Kidney (tissue), 14 donors: Measurements from ENCODE around the gene PDGFRB. TPM values are rescaled to one million over a fixed set of nuclear protein-coding genes. Genes with fewer than 3 reads are reported as not detected.

Experiments used
- DNase-seq, 5 donors: peaks; one replicate each; pipeline ENCODE4 v3.0.0-alpha.2; 2013 to 2020
- FAIRE-seq: peaks from 2 replicates; lab custom pipeline; 2012; peaks lifted over from hg19 to GRCh38; lab: Jason Lieb, UNC
- H3K27ac ChIP-seq, 2 donors: one replicate each; pipeline ENCODE4 v1.7.0; 2013; ENCODE audit warnings: low read depth in 2 of 2, low read length in 2 of 2, inconsistent platforms in 1 of 2
- H3K27me3 ChIP-seq: one replicate; pipeline ENCODE4 v1.7.1; 2013; ENCODE audit warnings: low read length, inconsistent platforms; ENCODE audit not compliant: control insufficient read depth, insufficient read depth
- H3K36me3 ChIP-seq, 3 donors: one replicate each; pipeline versions ENCODE4 v1.7.0 to v1.7.1; 2013; ENCODE audit warnings: low read length in 3 of 3, control low read depth in 1 of 3, inconsistent platforms in 1 of 3; ENCODE audit not compliant: insufficient read depth in 3 of 3, control insufficient read depth in 2 of 3
- H3K4me1 ChIP-seq, 3 donors: one replicate each; pipeline versions ENCODE4 v1.7.0 to v1.7.1; 2013; ENCODE audit warnings: low read length in 3 of 3, inconsistent platforms in 1 of 3, low read depth in 1 of 3; ENCODE audit not compliant: control insufficient read depth in 2 of 3, insufficient read depth in 2 of 3
- H3K4me3 ChIP-seq, 3 donors: one replicate each; pipeline versions ENCODE4 v1.7.0 to v1.8.1; 2013; ENCODE audit warnings: low read length in 3 of 3, control low read depth in 1 of 3, inconsistent platforms in 1 of 3
- H3K9ac ChIP-seq, 3 donors: one replicate each; pipeline versions ENCODE4 v1.7.0 to v1.7.1; 2013; ENCODE audit warnings: low read length in 3 of 3, control low read depth in 1 of 3, inconsistent platforms in 1 of 3
- H3K9me3 ChIP-seq, 3 donors: one replicate each; pipeline versions ENCODE4 v1.7.0 to v1.7.1; 2013; ENCODE audit warnings: low read length in 3 of 3, control low read depth in 1 of 3, inconsistent platforms in 1 of 3; ENCODE audit not compliant: control insufficient read depth in 2 of 3, insufficient read depth in 1 of 3
- intact Hi-C: fragments of 100-400 bp; cut with DNase I; formaldehyde crosslinking; loops from one replicate; pipeline ENCODE4 v1.11.1; 2022
- polyA plus RNA-seq: library from polyadenylated mRNA; stranded (reverse); fragments of 350-450 nt; fragmentation: Illumina TruSeq; extraction: RNeasy Lipid Tissue Mini Kit (QIAGEN cat#74804); gene quantifications from one replicate; pipeline ENCODE4 v1.2.3, GENCODE V29; 2014; ENCODE audit warnings: low read depth, low replicate concordance; ENCODE audit not compliant: insufficient read depth
- total RNA-seq: library from RNA; stranded (reverse); fragmentation: NEBNext Ultra II Directional; extraction: Animal tissue kit (Norgen Biotek cat#: 25700); gene quantifications from one replicate; pipeline ENCODE4 v1.2.1, GENCODE V29; 2021
- TF ChIP-seq, protein P1 (sequence below): IDR thresholded peaks from 3 replicates; pipeline ENCODE4 v1.5.1; 2012; ENCODE audit warnings: mild to moderate bottlenecking, moderate library complexity, borderline replicate concordance; ENCODE audit not compliant: insufficient read depth; ENCODE audit errors: extremely low read depth
- donor health status: control.
- donor health status: control.
- donor health status: control.
- donor health status: control.
- donor health status: control.
- donor health status: DM: yes; HTN: yes; CAD: no.
- donor health status: Normal renal cell carcinoma (clear cell type).

PDGFRB gene
- total and polyA plus RNA-seq, 2 donors from 2014 or later = 50.4 to 104 TPM

DNA sequence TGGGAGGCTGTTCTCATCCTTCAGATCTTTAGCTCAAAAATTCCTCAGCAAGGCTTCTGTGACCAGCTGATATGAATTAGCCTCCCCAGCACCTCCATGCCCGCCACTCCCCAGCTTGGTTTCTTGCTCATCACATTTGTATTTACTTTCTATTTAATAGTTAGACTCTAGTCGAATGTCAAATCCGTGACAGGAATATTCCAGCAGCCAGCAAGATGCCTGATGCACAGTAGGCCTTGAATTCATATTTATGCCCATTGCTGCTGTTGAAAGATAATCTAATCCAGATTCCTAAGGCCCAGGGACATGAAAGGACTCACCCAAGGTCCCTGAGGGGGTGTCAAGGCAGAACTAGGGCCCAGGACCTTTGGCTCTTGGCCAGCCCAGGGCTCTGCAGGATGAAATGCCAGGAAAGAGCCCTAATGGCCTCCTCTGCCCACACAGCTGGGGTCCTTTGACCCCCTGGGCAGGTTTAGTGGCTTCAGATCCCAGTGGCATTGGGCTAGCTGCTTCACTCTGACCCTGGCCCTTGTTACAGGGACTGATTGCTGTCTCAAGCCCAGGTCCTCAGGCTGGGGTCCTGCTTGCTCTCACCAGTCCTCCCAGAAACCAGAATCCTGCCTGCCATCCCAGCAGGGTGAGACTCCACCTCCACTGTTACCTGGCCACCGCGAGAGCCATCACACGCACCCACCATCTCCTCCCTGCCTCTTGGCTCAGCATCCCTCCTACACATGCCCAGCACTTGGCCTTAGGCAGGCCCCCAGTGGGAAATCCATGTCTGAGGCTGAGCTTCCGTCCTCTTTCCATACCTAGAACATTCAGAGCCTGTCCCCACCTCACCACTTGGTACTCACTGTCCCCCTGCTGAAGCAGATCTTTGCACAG, 76.6 kb downstream of the PDGFRB start:
- Histone ChIP-seq H3K27me3 (no peaks in the 10 kb centered on the region), H3K36me3 (no peaks in the 10 kb centered on the region), H3K9ac (no peak overlapping the region), H3K4me1 (no peaks in the 10 kb centered on the region), H3K9me3 (no peaks in the 10 kb centered on the region), H3K27ac (no peak overlapping the region), H3K4me3 (no peak overlapping the region)
- intact Hi-C loops = no loop called here
- FAIRE-seq = no peak
- peak in 1 of 5 donors; percentile 30 for DNase-seq
- TF ChIP-seq, protein P1, sequence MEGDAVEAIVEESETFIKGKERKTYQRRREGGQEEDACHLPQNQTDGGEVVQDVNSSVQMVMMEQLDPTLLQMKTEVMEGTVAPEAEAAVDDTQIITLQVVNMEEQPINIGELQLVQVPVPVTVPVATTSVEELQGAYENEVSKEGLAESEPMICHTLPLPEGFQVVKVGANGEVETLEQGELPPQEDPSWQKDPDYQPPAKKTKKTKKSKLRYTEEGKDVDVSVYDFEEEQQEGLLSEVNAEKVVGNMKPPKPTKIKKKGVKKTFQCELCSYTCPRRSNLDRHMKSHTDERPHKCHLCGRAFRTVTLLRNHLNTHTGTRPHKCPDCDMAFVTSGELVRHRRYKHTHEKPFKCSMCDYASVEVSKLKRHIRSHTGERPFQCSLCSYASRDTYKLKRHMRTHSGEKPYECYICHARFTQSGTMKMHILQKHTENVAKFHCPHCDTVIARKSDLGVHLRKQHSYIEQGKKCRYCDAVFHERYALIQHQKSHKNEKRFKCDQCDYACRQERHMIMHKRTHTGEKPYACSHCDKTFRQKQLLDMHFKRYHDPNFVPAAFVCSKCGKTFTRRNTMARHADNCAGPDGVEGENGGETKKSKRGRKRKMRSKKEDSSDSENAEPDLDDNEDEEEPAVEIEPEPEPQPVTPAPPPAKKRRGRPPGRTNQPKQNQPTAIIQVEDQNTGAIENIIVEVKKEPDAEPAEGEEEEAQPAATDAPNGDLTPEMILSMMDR = no peak

DNA sequence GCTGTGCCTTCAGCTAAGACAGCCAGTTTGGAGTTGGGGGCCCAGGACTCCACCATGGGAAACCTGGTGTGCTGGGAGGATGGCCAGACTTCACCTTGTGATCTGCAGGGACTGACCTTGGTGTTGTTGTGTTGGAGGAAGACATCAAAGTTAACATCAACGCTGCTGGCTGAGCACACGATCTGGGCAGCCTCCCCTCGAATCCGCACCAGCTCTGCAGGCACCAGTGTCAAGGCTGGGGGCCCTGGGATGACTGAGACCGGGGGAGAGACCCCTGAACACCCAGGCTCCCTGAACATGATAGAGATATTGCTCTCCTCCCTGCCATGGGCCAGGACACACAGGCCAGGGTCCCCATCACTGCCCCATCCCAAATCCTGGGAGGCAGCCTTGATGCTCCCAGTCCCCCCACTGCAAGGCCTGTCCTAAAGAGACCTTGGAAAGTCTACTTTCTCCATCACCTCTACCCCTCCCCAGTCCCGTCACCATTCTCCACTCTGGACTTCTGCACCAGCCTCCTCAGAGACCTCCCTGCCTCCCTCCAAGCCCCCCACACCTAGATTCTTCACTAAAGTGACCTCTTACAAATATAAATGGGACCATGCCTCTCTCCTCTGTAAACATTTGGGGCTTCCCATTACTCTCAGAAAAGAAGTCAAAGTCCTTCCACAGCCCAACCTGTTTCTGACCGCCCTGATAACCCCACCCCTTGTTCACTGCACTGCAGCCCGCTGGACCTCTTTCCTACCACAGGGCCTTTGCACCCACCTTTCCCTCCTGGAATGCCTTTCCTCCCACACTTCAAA, 77.4 kb downstream of the PDGFRB start:
- FAIRE-seq (no peak), DNase-seq (peak in 1 of 5 donors; percentile 4)
- intact Hi-C loops = no loop called here
- Histone ChIP-seq H3K27ac (no peak overlapping the region), H3K9me3 (no peaks in the 10 kb centered on the region), H3K27me3 (no peaks in the 10 kb centered on the region), H3K4me3 (no peak overlapping the region), H3K4me1 (no peaks in the 10 kb centered on the region), H3K36me3 (no peaks in the 10 kb centered on the region), H3K9ac (no peak overlapping the region)
- TF ChIP-seq, protein P1 = no peak

DNA sequence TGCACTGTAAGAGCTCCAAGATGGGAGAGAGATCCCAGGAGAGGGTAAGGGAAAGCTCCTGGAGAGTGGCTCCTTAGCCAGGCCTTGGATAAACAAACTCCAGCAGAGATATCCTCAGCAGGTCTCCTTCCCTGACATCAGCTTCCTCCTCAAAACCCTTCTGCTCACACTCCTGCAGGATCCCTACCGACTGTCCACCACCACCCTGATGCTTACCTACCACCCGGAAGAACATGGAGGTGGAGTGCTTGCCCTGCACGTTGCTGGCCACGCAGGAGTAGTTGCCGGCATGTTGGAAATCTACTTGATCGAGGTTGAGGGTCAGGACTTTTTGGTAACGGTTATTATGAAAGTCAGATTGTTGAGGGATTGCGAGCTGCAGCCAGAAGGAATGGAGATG, 78.6 kb downstream of the PDGFRB start:
- Histone ChIP-seq H3K9ac (no peak overlapping the region), H3K27ac (no peak overlapping the region), H3K4me3 (no peak overlapping the region), H3K36me3 (no peaks in the 10 kb centered on the region), H3K27me3 (no peaks in the 10 kb centered on the region), H3K9me3 (no peaks in the 10 kb centered on the region), H3K4me1 (no peaks in the 10 kb centered on the region)
- TF ChIP-seq, protein P1 = no peak
- no peak for FAIRE-seq
- intact Hi-C loops = no loop called here
- peak in 1 of 5 donors; percentile 16 for DNase-seq
